ENCODE results near the gene DUSP1. TPM values are rescaled to one million over a fixed set of nuclear protein-coding genes. Genes with fewer than 3 reads are reported as not detected.
"Not testable (repeated sequence)": the region's sequence is repeated elsewhere in the genome, so short reads cannot be mapped to it uniquely, and the experiment has no call there.

Gene DUSP1
- total RNA-seq, 1 donor: 3,538 TPM

- Histone ChIP-seq H3K4me1 (ENCODE audit: insufficient read depth, low read length) (peaks cover 33% of the 10 kb centered on the region), H3K4me3 (ENCODE audit: low read length) (no peak overlapping the region), H3K9me3 (ENCODE audit: low read depth, low read length) (no peaks in the 10 kb centered on the region), H3K27me3 (ENCODE audit: insufficient read depth, low read length) (no peaks in the 10 kb centered on the region)
Measured at GRCh38 chr5:172789687-172790495, 18.9 kb upstream of the DUSP1 start.

GRCh38 chr5:172788771-172789686 lies 18.0 kb upstream of the DUSP1 start:
- Histone ChIP-seq H3K9me3 (ENCODE audit: low read depth, low read length) (no peaks in the 10 kb centered on the region), H3K4me1 (ENCODE audit: insufficient read depth, low read length) (peaks cover 25% of the 10 kb centered on the region), H3K4me3 (ENCODE audit: low read length) (no peak overlapping the region), H3K27me3 (ENCODE audit: insufficient read depth, low read length) (no peaks in the 10 kb centered on the region)

GRCh38 chr5:172787538-172787937 lies 16.5 kb upstream of the DUSP1 start:
- H3K4me3 ChIP-seq (ENCODE audit: low read length); H3K9me3 ChIP-seq (ENCODE audit: low read depth, low read length); H3K27me3 ChIP-seq (ENCODE audit: insufficient read depth, low read length): not testable (repeated sequence)
- peaks cover 14% of the 10 kb centered on the region for H3K4me1 ChIP-seq (ENCODE audit: insufficient read depth, low read length)

GRCh38 chr5:172786736-172787462 lies 15.9 kb upstream of the DUSP1 start:
- no peak overlapping the region for H3K4me3 ChIP-seq (ENCODE audit: low read length)
- H3K9me3 ChIP-seq (ENCODE audit: low read depth, low read length): no peaks in the 10 kb centered on the region
- peaks cover 14% of the 10 kb centered on the region for H3K4me1 ChIP-seq (ENCODE audit: insufficient read depth, low read length)
- no peaks in the 10 kb centered on the region for H3K27me3 ChIP-seq (ENCODE audit: insufficient read depth, low read length)

GRCh38 chr5:172785429-172786088 lies 14.6 kb upstream of the DUSP1 start:
- Histone ChIP-seq H3K4me3 (ENCODE audit: low read length) (no peak overlapping the region), H3K9me3 (ENCODE audit: low read depth, low read length) (no peaks in the 10 kb centered on the region), H3K4me1 (ENCODE audit: insufficient read depth, low read length) (peaks cover 17% of the 10 kb centered on the region), H3K27me3 (ENCODE audit: insufficient read depth, low read length) (no peaks in the 10 kb centered on the region)

- H3K4me3 ChIP-seq (ENCODE audit: low read length): not testable (repeated sequence)
Measured at GRCh38 chr5:172784162-172784561, 13.2 kb upstream of the DUSP1 start.

GRCh38 chr5:172783319-172783718 lies 12.3 kb upstream of the DUSP1 start:
- H3K27me3 ChIP-seq (ENCODE audit: insufficient read depth, low read length); H3K4me3 ChIP-seq (ENCODE audit: low read length); H3K9me3 ChIP-seq (ENCODE audit: low read depth, low read length): not testable (repeated sequence)
- peaks cover 11% of the 10 kb centered on the region for H3K4me1 ChIP-seq (ENCODE audit: insufficient read depth, low read length)

More at GRCh38 chr5:172784162-172784561, 13.2 kb upstream of the DUSP1 start:
- H3K9me3 ChIP-seq (ENCODE audit: low read depth, low read length); H3K27me3 ChIP-seq (ENCODE audit: insufficient read depth, low read length): not testable (repeated sequence)
- peaks cover 10% of the 10 kb centered on the region for H3K4me1 ChIP-seq (ENCODE audit: insufficient read depth, low read length)

GRCh38 chr5:172782169-172783039 lies 11.4 kb upstream of the DUSP1 start:
- Histone ChIP-seq H3K9me3 (ENCODE audit: low read depth, low read length) (no peaks in the 10 kb centered on the region), H3K4me3 (ENCODE audit: low read length) (no peak overlapping the region), H3K27me3 (ENCODE audit: insufficient read depth, low read length) (no peaks in the 10 kb centered on the region), H3K4me1 (ENCODE audit: insufficient read depth, low read length) (peaks cover 20% of the 10 kb centered on the region)

GRCh38 chr5:172779691-172780341 lies 8.8 kb upstream of the DUSP1 start:
- Histone ChIP-seq H3K4me1 (ENCODE audit: insufficient read depth, low read length) (peaks cover 45% of the 10 kb centered on the region), H3K4me3 (ENCODE audit: low read length) (no peak overlapping the region), H3K9me3 (ENCODE audit: low read depth, low read length) (no peaks in the 10 kb centered on the region), H3K27me3 (ENCODE audit: insufficient read depth, low read length) (no peaks in the 10 kb centered on the region)

GRCh38 chr5:172777881-172778814 lies 7.2 kb upstream of the DUSP1 start:
- Histone ChIP-seq H3K27me3 (ENCODE audit: insufficient read depth, low read length) (no peaks in the 10 kb centered on the region), H3K4me1 (ENCODE audit: insufficient read depth, low read length) (peaks cover 61% of the 10 kb centered on the region), H3K9me3 (ENCODE audit: low read depth, low read length) (no peaks in the 10 kb centered on the region), H3K4me3 (ENCODE audit: low read length) (no peak overlapping the region)

GRCh38 chr5:172776235-172776594 lies 5.2 kb upstream of the DUSP1 start:
- Histone ChIP-seq H3K27me3 (ENCODE audit: insufficient read depth, low read length) (no peaks in the 10 kb centered on the region), H3K4me3 (ENCODE audit: low read length) (no peak overlapping the region), H3K4me1 (ENCODE audit: insufficient read depth, low read length) (peaks cover 72% of the 10 kb centered on the region), H3K9me3 (ENCODE audit: low read depth, low read length) (no peaks in the 10 kb centered on the region)

GRCh38 chr5:172775326-172776234 lies 4.6 kb upstream of the DUSP1 start:
- Histone ChIP-seq H3K27me3 (ENCODE audit: insufficient read depth, low read length) (no peaks in the 10 kb centered on the region), H3K4me3 (ENCODE audit: low read length) (no peak overlapping the region), H3K9me3 (ENCODE audit: low read depth, low read length) (no peaks in the 10 kb centered on the region), H3K4me1 (ENCODE audit: insufficient read depth, low read length) (peaks cover 72% of the 10 kb centered on the region)

All from mononuclear cell (primary cell).